Mesendoderm (in vitro differentiated cells): ENCODE results near the gene ANXA9. TPM values are rescaled to one million over a fixed set of nuclear protein-coding genes. Genes with fewer than 3 reads are reported as not detected.

ENCODE experiments used
- DNase-seq: peaks from one replicate; pipeline ENCODE4 v3.0.0; 2013
- H2AK5ac ChIP-seq: 2 replicates; pipeline ENCODE4 v1.6.1; 2013; ENCODE audit warnings: low read length, inconsistent platforms
- H2BK120ac ChIP-seq: 2 replicates; pipeline ENCODE4 v1.6.1; 2013; ENCODE audit warnings: low read depth, mild to moderate bottlenecking, low read length, moderate library complexity, mixed read lengths
- H2BK15ac ChIP-seq: replicated peaks from 2 replicates; pipeline ENCODE4 v1.6.1; 2013; ENCODE audit warnings: low read depth, mild to moderate bottlenecking, moderate library complexity
- H2BK5ac ChIP-seq: 2 replicates; pipeline ENCODE4 v1.6.1; 2013; ENCODE audit warnings: low read length, inconsistent platforms
- H3K18ac ChIP-seq: 2 replicates; pipeline ENCODE4 v1.6.1; 2013; ENCODE audit warnings: mild to moderate bottlenecking, low read length, mixed read lengths
- H3K23ac ChIP-seq: one replicate; pipeline ENCODE4 v1.6.1; 2013; ENCODE audit warnings: low read length
- H3K27ac ChIP-seq: 2 replicates; pipeline ENCODE4 v1.5.1; 2013; ENCODE audit warnings: low read depth, mild to moderate bottlenecking, inconsistent platforms, low read length, moderate library complexity
- H3K27me3 ChIP-seq: 2 replicates; pipeline ENCODE4 v1.6.1; 2013; ENCODE audit warnings: low read length, control low read depth, mild to moderate bottlenecking, inconsistent platforms; ENCODE audit not compliant: insufficient read depth, poor library complexity
- H3K36me3 ChIP-seq: 2 replicates; pipeline ENCODE4 v1.6.1; 2013; ENCODE audit warnings: low read length, inconsistent platforms; ENCODE audit not compliant: control insufficient read depth, insufficient read depth
- H3K4ac ChIP-seq: one replicate; pipeline ENCODE4 v1.6.1; 2013; ENCODE audit warnings: low read depth, mild to moderate bottlenecking, low read length, moderate library complexity
- H3K4me1 ChIP-seq: 2 replicates; pipeline ENCODE4 v1.6.1; 2013; ENCODE audit warnings: low read depth, low read length, inconsistent platforms; ENCODE audit not compliant: control insufficient read depth
- H3K4me2 ChIP-seq: 2 replicates; pipeline ENCODE4 v1.6.1; 2013; ENCODE audit warnings: low read length
- H3K4me3 ChIP-seq: 2 replicates; pipeline ENCODE4 v1.5.1; 2013; ENCODE audit warnings: mild to moderate bottlenecking, low read length
- H3K56ac ChIP-seq: one replicate; pipeline ENCODE4 v1.6.1; 2013; ENCODE audit warnings: low read length
- H3K79me1 ChIP-seq: 2 replicates; pipeline ENCODE4 v1.6.1; 2013; ENCODE audit warnings: low read length, inconsistent platforms
- H3K79me2 ChIP-seq: 2 replicates; pipeline ENCODE4 v1.6.1; 2013; ENCODE audit warnings: mild to moderate bottlenecking, low read length; ENCODE audit not compliant: control insufficient read depth, insufficient read depth
- H3K9ac ChIP-seq: 2 replicates; pipeline ENCODE4 v1.6.1; 2013; ENCODE audit warnings: low read length, inconsistent platforms
- H4K5ac ChIP-seq: one replicate; pipeline ENCODE4 v1.6.1; 2013; ENCODE audit warnings: low read length
- H4K8ac ChIP-seq: one replicate; pipeline ENCODE4 v1.6.1; 2013; ENCODE audit warnings: low read depth, mild to moderate bottlenecking, control low read depth, low read length, moderate library complexity
- WGBS: extraction: QIAGEN DNeasy Blood & Tissue Kit; methylation state at CpG from one replicate; pipeline ENCODE4 v1.1.7; 2013; ENCODE audit warnings: low lambda C conversion rate, missing lambda C conversion rate; ENCODE audit not compliant: insufficient coverage; ENCODE audit errors: extremely low coverage; 5-methylcytosine and 5-hydroxymethylcytosine counted together
- small RNA-seq: library from polyadenylated mRNA; stranded (forward); fragments of <200 nt; extraction: miRNeasy Mini kit (QIAGEN cat#:217004); gene quantifications from one replicate; pipeline ENCODE3, GENCODE V24; 2013; ENCODE audit not compliant: insufficient read depth

Gene ANXA9

DNA sequence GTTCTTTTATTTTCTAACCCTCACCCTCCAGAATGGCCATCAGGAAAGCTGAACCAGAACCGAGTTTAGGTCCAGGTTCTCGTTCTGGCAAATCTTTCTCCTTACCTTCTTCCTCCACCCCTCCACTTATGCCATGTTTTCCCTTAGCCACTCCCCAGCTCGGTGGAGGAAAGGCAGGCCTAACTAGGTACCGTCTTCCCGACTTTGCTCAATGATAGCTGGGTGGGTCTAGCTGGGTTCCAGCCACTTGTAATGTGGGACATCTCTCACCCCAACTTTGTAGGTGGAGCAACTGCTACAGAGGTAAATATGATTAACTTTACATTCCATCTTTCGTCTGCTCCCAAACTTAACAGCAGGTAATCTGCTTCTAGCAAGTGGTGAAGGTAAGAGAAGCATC lies 54.9 kb downstream of the ANXA9 start:
- Histone ChIP-seq H3K27ac (no peak overlapping the region), H3K79me1 (no peaks in the 10 kb centered on the region), H2AK5ac (no peak overlapping the region), H3K9ac (no peak overlapping the region), H3K4me2 (no peak overlapping the region), H3K36me3 (peaks cover 2% of the 10 kb centered on the region), H3K18ac (no peak overlapping the region), H3K4me1 (peaks cover 2% of the 10 kb centered on the region), H3K27me3 (no peaks in the 10 kb centered on the region), H3K79me2 (no peaks in the 10 kb centered on the region), H3K56ac (no peak overlapping the region), H2BK120ac (no peak overlapping the region), H3K4me3 (no peak overlapping the region), H2BK5ac (no peak overlapping the region), H3K4ac (no peak overlapping the region), H3K23ac (no peak overlapping the region), H2BK15ac (no peak overlapping the region), H4K5ac (no peak overlapping the region), H4K8ac (no peak overlapping the region)
- WGBS: no CpG with 5 or more reads among the region's 6 CpGs
- DNase-seq: no peak

GRCh38 chr1:151039521-151039920 lies 57.4 kb downstream of the ANXA9 start:
- Histone ChIP-seq H3K27ac (no peak overlapping the region), H3K18ac (no peak overlapping the region), H2BK15ac (no peak overlapping the region), H3K4me1 (peaks cover 2% of the 10 kb centered on the region), H3K27me3 (no peaks in the 10 kb centered on the region), H3K4me2 (no peak overlapping the region), H3K56ac (no peak overlapping the region), H2BK5ac (no peak overlapping the region), H3K79me1 (no peaks in the 10 kb centered on the region), H2AK5ac (no peak overlapping the region), H3K4ac (no peak overlapping the region), H3K36me3 (peaks cover 2% of the 10 kb centered on the region), H3K79me2 (no peaks in the 10 kb centered on the region), H2BK120ac (no peak overlapping the region), H3K4me3 (no peak overlapping the region), H3K23ac (no peak overlapping the region), H4K8ac (no peak overlapping the region), H3K9ac (no peak overlapping the region), H4K5ac (no peak overlapping the region)
- WGBS: no CpG with 5 or more reads among the region's 3 CpGs
- no peak for DNase-seq

- peaks cover 1% of the 10 kb centered on the region for H3K4me1 ChIP-seq
- H4K5ac ChIP-seq: no peak overlapping the region
- no peak overlapping the region for H3K23ac ChIP-seq
- no peak overlapping the region for H3K56ac ChIP-seq
- no peak overlapping the region for H3K4ac ChIP-seq
- H3K4me3 ChIP-seq: no peak overlapping the region
- no peak overlapping the region for H2BK5ac ChIP-seq
- no peak overlapping the region for H3K4me2 ChIP-seq
- peaks cover 2% of the 10 kb centered on the region for H3K36me3 ChIP-seq
- no peak overlapping the region for H3K9ac ChIP-seq
- H2BK15ac ChIP-seq: no peak overlapping the region
- no CpG with 5 or more reads among the region's 1 CpG for whole genome bisulfite sequencing
- no peak overlapping the region for H2BK120ac ChIP-seq
- no peak overlapping the region for H3K27ac ChIP-seq
- H3K79me2 ChIP-seq: no peaks in the 10 kb centered on the region
- H3K27me3 ChIP-seq: no peaks in the 10 kb centered on the region
- H3K79me1 ChIP-seq: no peaks in the 10 kb centered on the region
- no peak for DNase-seq
- no peak overlapping the region for H4K8ac ChIP-seq
- no peak overlapping the region for H2AK5ac ChIP-seq
- H3K18ac ChIP-seq: no peak overlapping the region
Measured at GRCh38 chr1:151043163-151043562, 61.1 kb downstream of the ANXA9 start.

Small RNA genes lying within 50 kb of the gene (small RNA-seq; reads per million reads assigned to genes)
- not detected for gene RNU6-884P
